Endothelial cell of umbilical vein (primary cell): ENCODE results near the gene GLUD1.
"Not testable (repeated sequence)": the region's sequence is repeated elsewhere in the genome, so short reads cannot be mapped to it uniquely, and the experiment has no call there.

ENCODE experiments used
- CTCF ChIP-seq, 2 donors: IDR thresholded peaks; 1 replicate in 1 of 2; 2 replicates in 1 of 2; pipeline ENCODE4 v1.5.1; 2011; ENCODE audit warnings: low read length in 2 of 2, mild to moderate bottlenecking in 2 of 2, moderate library complexity in 2 of 2, control low read depth in 1 of 2, inconsistent platforms in 1 of 2, low read depth in 1 of 2; ENCODE audit not compliant: insufficient read depth in 1 of 2; ENCODE audit errors: extremely low read depth in 1 of 2
- MYC ChIP-seq: IDR thresholded peaks from one replicate; pipeline ENCODE4 v1.6.1; 2011; ENCODE audit warnings: mild to moderate bottlenecking, low read depth, low read length
- POLR2AphosphoS5 ChIP-seq: IDR thresholded peaks from 2 replicates; pipeline ENCODE4 v1.6.1; 2012; ENCODE audit warnings: low read depth, mild to moderate bottlenecking, control low read depth, low read length, moderate library complexity; ENCODE audit not compliant: insufficient read depth

GRCh38 chr10:87083576-87084290, 10.9 kb downstream of the GLUD1 start:
- TF ChIP-seq POLR2AphosphoS5; CTCF (IDR thresholded peaks at IDR 0.05; ENCODE audit: extremely low read depth in 1 of 2, insufficient read depth in 1 of 2, low read depth in 1 of 2, low read length in 2 of 2); MYC: not testable (repeated sequence)
